GM18907 (cell line): ENCODE measurements around the gene RPL35.
"Not testable (repeated sequence)": the region's sequence is repeated elsewhere in the genome, so short reads cannot be mapped to it uniquely, and the experiment has no call there.

Experiments used
- ATAC-seq: cut with Tn5 transposase; IDR thresholded peaks from one replicate; pipeline ENCODE4 v1.9.1; 2021; ENCODE audit warnings: mild to moderate bottlenecking, moderate library complexity; ENCODE audit not compliant: unreplicated experiment

Gene RPL35

GRCh38 chr9:124852829-124853531, 8.8 kb downstream of the RPL35 start, which contains the start of gene WDR38:
Gene WDR38, plus strand, starts transcription at chr9:124853460. Its CDS starts 72 bp downstream, at chr9:124853532.
- ATAC-seq: peak; percentile 70

DNA sequence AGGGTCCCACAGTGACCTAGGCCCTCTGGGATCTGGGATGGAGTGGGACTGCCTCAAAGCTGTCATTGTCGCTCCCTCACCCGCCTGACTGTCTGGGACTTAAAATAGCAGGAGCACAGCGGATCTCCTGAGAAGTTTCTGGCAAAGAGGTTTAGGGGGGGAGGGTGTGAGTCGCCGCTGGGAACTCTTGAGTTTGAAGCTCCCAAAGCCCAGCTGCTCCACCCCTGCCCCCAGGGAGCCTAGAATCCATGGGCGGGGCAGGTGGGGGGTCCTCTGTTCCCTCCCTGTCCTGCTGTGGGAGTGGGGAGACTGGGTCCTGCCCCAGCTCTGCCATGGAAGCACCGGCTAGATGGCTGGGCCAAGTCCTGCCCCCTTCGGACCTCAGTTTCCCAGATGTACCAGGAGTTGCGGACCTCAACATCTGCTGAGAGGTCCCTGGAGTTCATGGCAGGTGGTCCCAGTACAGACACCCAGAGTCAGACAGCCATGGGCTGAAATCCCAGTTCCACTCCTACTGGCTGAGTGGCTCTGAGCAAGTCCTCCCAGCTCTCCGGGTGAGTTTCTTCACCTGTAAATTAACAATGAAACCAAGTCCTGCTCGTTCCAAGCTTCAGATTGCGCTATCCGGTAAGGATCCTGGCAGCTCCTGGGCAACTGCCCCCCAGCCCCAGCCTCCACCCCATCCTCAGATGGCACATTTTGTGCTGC, 9.5 kb downstream of the RPL35 start:
- no peak for ATAC-seq

- no peak for ATAC-seq
These were observed 12.0 kb downstream of the RPL35 start for GRCh38 chr9:124849801-124850200.

DNA sequence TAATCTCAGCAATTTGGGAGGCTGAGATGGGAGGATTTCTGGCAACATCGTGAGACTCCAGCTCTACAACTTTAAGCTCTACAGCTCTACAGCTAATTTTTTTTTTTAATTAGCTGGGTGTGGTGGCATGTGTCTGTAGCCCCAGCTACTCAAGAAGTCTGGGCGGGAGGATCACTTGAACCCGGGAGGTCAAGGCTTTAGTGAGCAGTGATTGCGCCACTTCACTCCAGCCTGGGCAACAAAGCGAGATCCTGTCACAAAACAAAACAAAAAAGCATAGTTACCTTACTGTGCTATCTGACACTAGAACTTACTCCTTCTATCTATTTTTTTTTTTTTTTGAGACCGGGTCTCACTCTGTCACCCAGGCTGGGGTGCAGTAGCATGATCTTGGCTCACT, 14.8 kb downstream of the RPL35 start:
- no peak for ATAC-seq

DNA sequence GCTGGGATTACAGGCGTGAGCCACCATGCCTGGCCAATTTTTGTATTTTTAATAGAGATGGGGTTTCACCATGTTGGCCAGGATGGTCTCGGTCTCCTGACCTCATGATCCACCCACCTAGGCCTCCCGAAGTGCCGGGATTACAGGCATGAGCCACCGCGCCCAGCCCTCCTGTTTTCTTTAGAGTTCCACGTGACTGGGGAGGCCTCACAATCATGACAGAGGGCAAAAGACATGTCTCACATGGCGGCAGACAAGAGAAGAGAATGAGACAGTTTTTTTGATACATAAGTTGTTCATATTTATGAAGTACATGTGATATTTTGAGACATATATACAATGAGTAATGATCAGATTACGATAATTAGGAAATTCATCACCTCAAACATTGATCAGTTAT, 15.3 kb downstream of the RPL35 start:
- ATAC-seq: not testable (repeated sequence)

- no peak for ATAC-seq
These were observed 17.5 kb downstream of the RPL35 start for GRCh38 chr9:124844291-124844690.

DNA sequence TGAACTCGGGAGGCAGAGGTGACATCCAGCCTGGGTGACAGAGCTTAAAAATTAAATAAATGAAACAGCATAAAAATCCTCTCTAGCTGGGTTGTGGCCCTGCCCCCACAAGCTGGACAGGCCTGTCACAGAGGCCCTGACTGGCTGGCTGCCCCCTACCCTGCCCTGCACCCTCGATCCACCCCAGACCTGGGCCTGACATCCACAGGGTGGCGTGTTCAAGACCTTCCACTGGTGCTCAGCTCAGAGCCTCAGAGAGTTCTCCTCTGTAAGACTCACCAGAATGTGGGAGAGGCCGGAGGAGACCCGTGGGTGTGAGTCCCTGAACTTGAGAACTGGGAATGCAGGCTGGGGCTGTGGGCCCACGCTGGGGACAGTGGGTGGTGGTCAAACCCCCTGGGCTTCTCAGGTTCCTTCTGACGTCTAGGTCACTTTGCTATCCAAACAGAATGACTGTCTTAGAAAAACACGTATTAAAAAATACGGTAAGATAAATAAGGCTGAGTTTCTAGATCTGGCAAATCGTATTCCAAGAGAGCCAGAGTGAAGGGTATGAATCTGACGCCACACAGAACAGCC, 18.2 kb downstream of the RPL35 start:
- no peak for ATAC-seq

DNA sequence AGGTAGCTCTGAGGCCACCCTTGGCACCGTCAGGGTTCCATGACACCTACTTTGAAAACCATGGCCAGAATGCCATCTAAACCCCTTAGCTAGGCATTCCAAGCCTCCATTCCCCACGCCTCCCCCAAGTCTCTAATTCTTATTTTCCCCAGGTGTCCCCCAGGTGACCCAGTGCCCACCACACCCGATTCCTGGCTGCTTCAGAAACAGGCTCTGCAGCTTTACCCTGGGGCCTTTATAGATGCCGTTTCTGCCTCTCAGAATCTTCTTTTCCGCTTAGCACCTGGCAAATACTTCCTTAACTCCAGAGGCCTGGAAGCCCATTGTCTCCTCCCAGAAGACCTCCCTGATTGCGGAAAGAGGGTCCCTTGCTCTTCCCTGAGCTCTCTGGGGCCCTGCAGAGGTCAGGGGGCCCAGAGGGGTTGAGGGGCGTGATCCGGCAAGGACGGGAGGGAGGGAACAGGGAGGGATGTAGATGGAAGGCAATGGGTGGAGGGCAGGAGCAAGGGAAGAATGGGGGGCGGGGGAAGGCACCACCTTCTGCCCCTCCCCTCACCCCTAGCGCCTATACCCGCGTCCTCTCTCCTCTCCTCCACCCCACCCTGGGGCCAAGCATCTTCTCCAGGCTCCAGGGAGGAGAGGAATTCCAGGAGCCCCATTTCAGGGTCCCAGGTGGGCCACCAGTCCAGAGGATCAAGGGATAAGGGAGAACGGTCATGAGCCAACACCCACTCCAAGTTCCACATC, 20.5 kb downstream of the RPL35 start:
- no peak for ATAC-seq

- ATAC-seq: no peak
These were observed 21.4 kb downstream of the RPL35 start for GRCh38 chr9:124840300-124840833.

GRCh38 chr9:124839612-124840299, 22.0 kb downstream of the RPL35 start:
- ATAC-seq: no peak

DNA sequence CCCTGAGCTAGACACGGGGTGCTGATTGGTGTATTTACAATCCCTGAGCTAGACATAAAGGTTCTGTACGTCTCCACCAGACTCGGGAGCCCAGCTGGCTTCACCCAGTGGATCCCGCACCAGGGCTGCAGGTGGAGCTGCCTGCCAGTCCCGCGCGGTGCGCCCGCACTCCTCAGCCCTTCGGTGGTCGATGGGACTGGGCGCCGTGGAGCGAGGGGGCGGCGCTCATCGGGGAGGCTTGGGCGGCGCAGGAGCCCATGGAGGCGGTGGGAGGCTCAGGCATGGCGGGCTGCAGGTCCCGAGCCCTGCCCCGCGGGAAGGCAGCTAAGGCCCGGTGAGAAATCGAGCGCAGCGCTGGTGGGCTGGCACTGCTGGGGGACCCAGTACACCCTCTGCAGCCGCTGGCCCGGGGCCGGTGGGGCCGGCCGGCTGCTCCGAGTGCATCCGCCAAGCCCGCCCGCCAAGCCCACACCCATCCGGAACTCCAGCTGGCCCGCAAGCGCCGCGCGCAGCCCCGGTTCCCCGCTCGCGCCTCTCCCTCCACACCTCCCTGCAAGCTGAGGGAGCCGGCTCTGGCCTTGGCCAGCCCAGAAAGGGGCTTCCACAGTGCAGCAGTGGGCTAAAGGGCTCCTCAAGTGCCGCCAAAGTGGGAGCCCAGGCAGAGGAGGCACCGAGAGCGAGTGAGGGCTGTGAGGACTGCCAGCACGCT, 23.0 kb downstream of the RPL35 start:
- not testable (repeated sequence) for ATAC-seq

GRCh38 chr9:124838132-124838531, 23.6 kb downstream of the RPL35 start:
- not testable (repeated sequence) for ATAC-seq

DNA sequence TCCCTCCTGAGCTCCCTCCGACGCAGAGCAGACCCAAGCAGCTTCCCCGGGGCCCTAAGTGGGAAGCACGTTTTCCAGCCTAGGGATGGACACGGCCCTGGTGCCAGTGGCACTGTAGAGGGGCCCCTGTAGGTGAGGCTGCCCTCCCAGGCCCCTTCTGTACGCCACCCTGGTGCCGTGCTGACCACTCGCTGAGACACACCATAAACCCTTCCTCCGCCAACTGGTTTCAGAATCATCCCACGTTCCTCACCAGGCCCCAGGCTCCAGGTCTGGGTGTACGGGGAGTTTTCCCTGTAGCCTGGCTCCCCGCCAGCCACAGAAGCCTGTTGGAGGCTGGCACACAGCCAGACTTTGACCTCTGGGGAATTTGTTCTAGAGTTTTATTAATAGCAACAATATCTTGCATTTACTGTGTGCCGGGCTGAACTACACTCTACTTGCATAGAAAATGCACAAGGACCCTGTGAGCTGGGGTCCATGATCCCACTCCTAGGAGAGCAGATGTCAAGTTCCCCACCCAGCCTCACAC, 26.7 kb downstream of the RPL35 start:
- no peak for ATAC-seq

DNA sequence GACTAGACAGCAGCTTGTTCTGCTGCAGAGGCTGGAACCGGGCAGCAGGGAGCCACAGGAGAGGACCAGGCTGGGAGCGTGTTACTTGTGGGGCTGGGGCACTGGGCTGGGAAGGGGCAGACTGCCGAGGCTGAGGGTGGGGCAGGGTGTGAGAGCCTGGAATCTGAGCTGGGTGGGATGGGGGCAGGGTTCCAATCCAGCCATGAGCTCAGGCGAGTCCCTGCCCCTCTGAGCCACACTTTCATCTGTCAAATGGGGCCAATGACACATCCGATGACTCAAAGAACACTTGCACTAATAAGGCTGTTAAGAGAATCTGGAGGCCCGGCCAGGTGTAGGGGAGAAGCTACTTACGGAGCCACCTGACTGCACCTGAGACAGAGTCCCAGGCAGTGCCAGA, 27.2 kb downstream of the RPL35 start:
- no peak for ATAC-seq

GRCh38 chr9:124831642-124832364, 30.0 kb downstream of the RPL35 start:
- no peak for ATAC-seq

- ATAC-seq: no peak
These were observed 31.2 kb downstream of the RPL35 start for GRCh38 chr9:124830593-124830992.

DNA sequence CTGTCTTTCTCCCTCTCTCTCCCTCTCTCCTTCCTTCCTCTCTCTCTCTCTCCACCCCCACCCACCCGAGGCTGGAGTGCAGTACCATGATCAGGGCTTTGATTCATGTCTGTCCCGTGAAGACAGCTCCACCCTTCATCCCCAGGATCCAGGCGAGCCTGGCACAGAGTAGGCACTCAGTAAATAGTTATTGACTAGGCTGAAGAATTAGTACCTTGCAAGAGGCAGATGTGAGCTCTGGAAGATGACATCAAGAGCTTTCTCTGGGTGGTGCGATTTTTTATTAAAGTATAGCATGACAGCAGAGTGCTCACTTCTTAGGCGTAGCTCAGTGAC, 32.5 kb downstream of the RPL35 start:
- no peak for ATAC-seq

GRCh38 chr9:124828489-124829333, 33.0 kb downstream of the RPL35 start:
- ATAC-seq: no peak
